GM19025 (cell line): Measurements from ENCODE around the gene CRYBG1.
"Not testable (repeated sequence)": the region's sequence is repeated elsewhere in the genome, so short reads cannot be mapped to it uniquely, and the experiment has no call there.

Experiments used
- ATAC-seq: cut with Tn5 transposase; IDR thresholded peaks from one replicate; pipeline ENCODE4 v1.9.1; 2021; ENCODE audit warnings: mild to moderate bottlenecking, low read depth, moderate library complexity; ENCODE audit not compliant: unreplicated experiment

The CRYBG1 gene

GRCh38 chr6:106495014-106495413, 134.5 kb downstream of the CRYBG1 start:
- ATAC-seq, result no peak

- ATAC-seq, result no peak
These were observed 136.3 kb downstream of the CRYBG1 start for GRCh38 chr6:106496823-106497222.

- ATAC-seq, result no peak
These were observed 141.4 kb downstream of the CRYBG1 start for GRCh38 chr6:106501960-106502371.

GRCh38 chr6:106502559-106502958, 142.0 kb downstream of the CRYBG1 start:
- no peak for ATAC-seq

GRCh38 chr6:106508277-106508676, 147.8 kb downstream of the CRYBG1 start:
- ATAC-seq, result no peak

GRCh38 chr6:106508834-106509233, 148.3 kb downstream of the CRYBG1 start:
- no peak for ATAC-seq

GRCh38 chr6:106509420-106510089, 149.0 kb downstream of the CRYBG1 start:
- no peak for ATAC-seq

- ATAC-seq, result peak; percentile 37
These were observed 149.8 kb downstream of the CRYBG1 start for GRCh38 chr6:106510090-106510970.

- no peak for ATAC-seq
These were observed 151.0 kb downstream of the CRYBG1 start for GRCh38 chr6:106511288-106512047.

DNA sequence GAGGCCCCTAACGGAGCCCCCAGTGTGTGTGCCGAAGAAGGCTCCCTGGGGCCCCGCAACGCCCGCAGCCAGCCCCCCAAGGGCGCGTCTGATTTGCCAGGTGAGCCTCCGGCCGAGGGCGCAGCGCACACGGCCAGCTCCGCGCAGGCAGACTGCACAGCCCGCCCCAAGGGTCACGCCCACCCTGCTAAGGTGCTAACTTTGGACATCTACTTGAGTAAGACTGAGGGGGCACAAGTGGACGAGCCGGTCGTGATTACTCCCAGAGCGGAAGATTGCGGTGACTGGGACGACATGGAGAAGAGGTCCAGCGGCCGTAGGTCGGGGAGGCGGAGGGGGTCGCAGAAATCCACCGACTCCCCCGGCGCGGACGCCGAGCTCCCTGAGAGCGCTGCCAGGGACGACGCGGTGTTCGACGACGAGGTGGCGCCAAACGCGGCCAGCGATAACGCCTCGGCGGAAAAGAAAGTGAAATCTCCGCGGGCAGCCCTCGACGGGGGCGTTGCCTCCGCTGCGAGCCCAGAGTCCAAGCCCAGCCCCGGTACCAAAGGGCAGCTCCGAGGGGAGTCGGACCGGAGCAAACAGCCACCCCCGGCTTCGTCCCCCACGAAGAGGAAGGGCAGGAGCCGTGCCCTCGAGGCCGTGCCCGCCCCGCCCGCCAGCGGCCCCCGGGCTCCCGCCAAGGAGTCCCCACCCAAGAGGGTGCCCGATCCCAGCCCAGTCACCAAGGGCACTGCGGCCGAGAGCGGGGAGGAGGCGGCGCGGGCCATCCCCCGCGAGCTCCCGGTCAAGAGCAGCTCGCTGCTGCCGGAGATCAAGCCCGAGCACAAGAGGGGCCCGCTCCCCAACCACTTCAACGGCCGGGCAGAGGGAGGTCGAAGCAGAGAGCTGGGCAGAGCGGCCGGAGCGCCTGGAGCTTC, 151.8 kb downstream of the CRYBG1 start:
- peak; percentile 54 for ATAC-seq

DNA sequence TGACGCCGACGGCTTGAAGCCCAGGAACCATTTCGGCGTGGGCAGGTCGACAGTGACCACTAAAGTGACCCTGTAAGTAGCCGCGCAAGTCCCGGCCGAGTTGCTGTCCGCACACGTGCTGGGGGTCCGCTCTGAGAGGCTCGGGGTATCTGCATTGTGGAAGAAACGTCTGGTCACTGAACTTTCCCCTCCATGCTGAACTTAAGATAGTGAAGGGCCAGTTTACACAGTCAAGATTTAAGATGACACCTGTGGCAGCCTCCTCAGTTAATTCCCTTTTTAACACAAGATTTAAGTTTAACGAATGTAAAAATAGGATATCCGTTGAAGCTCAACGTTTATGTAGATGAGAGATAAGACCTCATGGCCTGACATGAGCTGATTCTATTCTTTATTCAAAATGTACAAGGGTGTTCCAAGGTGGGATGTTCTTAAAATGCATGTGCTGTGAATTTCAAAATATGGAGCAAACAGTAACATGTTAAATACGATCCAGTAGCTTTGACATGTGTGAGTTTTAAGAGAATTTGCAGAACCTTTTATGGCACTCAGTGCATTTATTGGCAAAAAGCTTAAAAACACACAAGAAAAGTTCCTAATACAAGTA, 152.6 kb downstream of the CRYBG1 start:
- no peak for ATAC-seq

GRCh38 chr6:106513808-106514582, 153.5 kb downstream of the CRYBG1 start:
- ATAC-seq, result no peak

DNA sequence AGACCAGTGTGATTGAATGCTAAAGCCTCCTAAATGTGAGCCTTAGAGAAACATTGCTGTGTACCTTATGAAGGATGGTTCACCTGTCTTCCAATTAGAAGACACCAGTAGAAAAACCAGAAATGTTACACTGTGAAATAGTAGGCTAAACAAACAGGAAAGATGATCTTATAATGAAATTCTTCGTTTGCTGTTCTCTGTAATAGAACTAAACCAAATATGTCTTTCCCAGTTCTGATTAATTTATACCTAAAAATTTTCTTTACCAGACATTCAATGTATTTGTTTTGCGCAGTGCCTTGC, 154.0 kb downstream of the CRYBG1 start:
- ATAC-seq, result no peak

DNA sequence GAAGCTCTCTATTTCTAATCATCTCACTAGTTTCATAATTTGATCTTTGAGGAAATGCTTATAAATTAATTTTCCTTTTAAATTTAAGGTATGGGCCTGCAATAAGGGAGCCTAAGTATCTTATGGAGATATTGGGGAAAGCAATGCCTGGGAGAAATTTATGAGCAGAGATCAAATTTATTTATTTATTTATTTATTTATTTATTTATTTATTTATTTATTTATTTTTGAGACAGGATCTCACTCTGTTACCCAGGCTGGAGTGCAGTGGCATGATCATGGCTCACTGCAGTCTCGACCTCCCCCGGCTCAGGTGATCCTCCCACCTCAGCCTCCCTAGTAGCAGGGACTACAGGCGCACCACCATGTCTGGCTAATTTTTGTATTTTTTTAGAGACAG, 155.1 kb downstream of the CRYBG1 start:
- not testable (repeated sequence) for ATAC-seq

- no peak for ATAC-seq
These were observed 156.1 kb downstream of the CRYBG1 start for GRCh38 chr6:106516616-106517015.

- ATAC-seq, result no peak
These were observed 157.2 kb downstream of the CRYBG1 start for GRCh38 chr6:106517706-106518105.

- ATAC-seq, result no peak
These were observed 158.2 kb downstream of the CRYBG1 start for GRCh38 chr6:106518748-106519147.

DNA sequence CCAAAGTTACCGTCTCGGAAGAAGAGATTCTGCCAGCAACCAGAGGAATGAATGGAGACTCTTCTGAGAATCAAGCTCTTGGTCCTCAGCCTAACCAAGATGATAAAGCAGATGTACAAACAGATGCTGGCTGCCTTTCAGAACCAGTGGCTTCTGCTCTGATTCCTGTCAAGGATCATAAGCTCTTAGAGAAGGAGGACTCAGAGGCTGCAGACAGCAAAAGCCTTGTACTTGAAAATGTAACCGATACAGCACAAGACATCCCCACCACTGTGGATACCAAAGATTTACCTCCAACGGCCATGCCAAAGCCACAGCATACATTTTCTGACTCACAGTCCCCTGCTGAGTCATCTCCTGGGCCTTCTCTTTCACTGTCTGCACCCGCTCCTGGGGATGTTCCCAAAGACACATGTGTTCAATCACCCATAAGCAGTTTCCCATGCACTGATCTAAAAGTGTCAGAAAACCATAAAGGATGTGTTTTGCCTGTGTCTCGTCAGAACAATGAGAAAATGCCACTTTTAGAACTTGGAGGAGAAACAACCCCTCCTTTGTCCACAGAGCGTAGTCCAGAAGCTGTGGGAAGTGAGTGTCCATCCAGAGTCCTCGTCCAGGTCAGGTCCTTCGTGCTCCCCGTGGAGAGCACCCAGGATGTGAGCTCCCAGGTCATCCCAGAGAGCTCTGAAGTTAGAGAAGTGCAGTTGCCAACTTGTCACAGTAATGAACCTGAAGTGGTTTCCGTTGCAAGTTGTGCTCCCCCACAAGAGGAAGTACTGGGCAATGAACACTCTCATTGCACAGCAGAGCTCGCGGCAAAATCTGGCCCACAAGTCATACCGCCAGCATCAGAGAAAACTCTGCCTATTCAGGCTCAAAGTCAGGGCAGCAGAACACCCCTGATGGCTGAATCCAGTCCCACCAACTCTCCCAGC, 159.2 kb downstream of the CRYBG1 start:
- peak; percentile 52 for ATAC-seq
